ENCODE data around the gene AIFM2.
"Not testable (repeated sequence)": the region's sequence is repeated elsewhere in the genome, so short reads cannot be mapped to it uniquely, and the experiment has no call there.

AIFM2 gene

DNA sequence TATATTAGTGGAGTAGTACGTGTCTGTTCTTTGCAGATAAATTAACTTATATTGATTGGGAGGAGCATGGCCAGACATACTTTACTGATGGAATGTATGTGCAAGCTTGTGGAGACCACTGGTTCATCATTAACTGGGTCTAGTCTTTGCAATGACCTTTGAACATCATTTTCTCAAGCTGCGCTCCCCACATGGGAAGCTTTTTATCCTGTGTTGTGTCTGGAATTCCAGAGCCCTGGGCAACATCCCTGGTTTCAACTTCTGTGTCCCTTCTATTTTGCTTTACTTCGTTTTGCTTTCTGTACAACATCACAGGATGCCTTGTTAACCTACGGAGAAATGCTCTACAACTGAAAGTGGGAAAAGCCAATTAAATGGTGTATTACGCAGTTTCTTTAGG, 41.7 kb downstream of the AIFM2 start:
- no peak for DNase-seq (ENCODE audit: low spot score)

DNA sequence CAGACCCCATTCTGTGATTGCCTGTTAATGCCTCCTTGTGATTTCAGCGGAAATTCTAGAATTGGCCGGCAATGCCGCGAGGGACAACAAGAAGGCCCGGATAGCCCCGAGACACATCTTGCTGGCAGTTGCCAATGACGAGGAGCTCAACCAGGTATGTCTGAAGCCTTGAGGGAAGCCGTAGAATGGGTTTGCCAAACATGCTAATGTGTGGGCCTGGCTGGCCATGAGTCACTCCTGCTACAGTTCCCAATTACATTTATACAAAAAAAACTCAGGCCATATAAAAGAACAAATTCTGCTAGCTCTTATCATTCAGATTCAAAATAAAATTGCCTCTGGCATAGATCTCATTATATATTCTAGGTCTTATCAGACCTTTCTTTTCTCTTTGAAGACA, 42.6 kb downstream of the AIFM2 start:
- no peak for DNase-seq (ENCODE audit: low spot score)

DNA sequence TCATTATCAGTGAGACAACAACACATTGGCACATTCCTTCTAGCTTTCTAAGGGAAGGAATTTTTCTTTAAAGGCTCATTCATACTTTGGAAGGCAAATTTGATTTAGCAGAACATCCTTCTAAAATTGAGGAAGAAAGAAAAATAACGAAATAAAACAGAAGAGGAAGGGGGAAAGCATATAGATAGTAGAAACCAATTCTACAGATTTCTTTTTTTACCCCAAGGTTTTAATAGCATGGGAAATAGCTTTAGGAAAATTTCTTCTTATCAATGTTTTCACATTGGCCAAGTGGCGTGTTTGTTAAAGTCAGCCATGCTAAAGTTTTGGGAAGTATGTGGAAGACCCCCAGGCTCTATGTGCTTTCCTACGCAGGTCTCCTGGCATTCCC, 44.3 kb downstream of the AIFM2 start:
- DNase-seq (ENCODE audit: low spot score): no peak

DNA sequence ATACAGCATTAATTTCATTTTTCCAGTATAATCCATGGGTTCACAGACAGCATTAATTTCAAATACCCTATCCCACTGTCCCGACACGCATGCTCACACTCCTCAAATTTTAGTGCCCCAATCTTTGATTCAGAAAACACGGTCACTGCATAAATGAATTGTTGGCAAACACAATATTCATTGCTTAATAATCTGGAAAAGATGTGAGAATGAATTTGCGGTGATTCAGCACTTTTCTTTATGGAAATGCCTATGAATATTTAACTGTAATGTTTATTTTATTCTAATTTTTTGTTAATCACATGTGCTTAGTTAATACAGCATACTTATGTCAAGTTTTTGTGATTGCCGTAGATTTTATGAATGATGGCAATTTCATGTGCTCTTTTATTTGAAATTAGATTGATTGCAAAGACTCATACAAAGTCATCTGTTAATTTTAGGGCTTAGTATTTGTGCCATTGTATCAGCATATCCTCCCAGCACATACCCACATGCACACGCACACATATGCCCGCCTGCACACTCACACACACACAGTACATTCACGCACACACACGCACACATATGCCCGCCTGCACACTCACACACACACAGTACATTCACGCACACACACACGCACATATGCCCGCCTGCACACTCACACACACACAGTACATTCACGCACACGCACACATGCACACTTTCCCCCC, 44.9 kb downstream of the AIFM2 start:
- no peak for DNase-seq (ENCODE audit: low spot score)

DNA sequence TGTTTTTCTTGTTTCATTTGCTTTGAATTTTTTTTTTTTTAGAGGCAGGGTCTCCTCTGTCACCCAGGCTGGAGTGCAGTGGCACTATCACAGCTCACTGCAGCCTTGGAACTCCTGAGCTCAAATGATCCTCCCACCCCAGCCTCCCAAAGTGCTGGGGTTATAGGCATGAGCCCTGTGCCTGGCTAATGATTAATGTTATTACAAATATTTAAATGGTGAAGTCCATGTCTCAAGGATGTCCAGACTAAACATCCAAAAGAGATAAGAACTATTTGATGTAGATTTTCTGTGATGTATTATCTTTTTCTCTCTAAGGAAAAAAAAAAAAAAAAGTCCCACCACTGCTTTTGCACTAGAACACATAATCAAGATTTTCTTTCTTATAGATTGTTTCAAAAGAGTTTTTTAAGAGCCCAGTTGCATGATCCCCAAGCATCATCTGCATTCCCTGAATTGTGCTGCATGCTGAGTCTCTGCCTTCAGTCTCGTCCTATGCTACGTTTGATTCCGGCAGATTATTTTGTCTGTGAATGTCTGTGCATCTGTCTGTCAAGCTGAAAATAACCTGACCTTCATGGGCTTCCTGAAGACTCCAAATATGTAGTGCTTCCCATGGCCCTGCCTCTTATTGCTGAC, 46.5 kb downstream of the AIFM2 start:
- no peak for DNase-seq (ENCODE audit: low spot score)

DNA sequence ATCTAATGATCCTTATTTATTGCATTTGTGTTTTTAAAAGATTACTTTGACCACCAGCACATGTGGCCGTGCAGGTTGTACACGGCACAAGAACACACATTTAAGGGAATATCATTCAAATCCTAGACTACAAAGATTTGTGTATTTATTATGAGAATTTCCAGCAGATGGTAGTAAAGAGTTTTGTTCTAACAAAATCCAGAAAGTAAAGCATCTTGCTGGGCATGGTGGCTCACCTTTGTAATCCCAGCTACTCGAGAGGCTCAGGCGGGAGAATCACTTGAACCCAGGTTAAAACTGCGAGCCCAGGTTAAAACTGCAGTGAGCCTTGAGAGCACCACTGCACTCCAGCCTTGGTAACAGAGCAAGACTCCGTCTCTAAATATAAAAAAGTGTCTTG, 48.4 kb downstream of the AIFM2 start:
- DNase-seq (ENCODE audit: low spot score): no peak

DNA sequence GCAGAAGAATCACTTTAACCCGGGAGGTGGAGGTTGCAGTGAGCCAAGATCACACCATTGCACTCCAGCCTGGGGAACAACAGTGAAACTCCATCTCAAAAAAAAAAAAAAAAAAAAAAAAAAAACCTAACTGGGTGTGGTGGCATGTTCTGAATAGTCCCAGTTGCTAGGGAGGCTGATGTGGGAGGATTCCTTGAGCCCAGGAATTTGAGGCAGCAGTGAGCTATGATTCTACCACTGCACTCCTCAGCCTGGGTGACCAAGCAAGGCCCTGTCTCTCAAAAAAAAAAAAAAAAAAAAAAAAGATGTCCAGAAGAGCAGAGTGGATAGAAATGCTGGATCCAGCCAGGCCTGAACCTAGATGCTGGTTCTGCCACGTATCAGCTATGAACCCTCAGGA, 51.8 kb downstream of the AIFM2 start:
- DNase-seq (ENCODE audit: low spot score): not testable (repeated sequence)

DNA sequence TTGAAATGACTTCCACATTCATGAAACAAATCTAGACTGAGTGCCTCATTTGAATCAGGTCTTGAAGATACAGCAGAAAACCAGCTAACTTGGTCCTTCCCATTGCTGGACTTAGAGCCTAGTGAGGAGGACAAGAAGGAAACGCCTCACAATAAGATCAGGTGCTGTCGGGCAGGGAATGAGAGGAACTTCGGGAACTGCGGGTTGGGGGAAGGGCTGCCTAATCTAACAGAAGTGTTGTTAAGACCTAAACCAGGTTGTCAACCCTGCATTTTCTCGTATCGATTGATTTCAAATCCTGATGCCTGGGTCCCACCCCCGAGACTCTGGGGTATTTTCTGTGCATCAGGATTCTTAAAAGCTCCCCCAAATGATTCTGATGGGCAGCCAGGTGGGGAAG, 53.7 kb downstream of the AIFM2 start:
- no peak for DNase-seq (ENCODE audit: low spot score)

DNA sequence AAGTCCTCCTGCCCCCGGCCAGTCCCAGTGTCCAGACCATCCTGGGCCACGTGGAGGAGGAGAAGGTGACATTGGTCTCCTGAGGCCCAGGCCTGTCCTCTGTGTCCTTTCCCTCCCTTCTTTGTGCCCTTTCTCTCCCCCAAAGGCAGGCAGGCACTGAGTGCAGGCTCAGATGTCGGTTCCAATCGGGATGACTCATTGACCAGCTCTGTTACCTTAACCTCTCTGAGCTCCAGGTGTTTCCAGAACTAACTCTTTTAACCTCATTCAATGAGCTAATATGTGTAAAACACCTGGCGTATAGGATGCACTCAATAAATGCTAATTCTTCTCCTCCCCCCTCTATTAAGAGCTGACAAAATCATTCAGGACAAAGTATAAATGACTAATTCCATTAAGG, 54.3 kb downstream of the AIFM2 start:
- DNase-seq (ENCODE audit: low spot score): no peak

DNA sequence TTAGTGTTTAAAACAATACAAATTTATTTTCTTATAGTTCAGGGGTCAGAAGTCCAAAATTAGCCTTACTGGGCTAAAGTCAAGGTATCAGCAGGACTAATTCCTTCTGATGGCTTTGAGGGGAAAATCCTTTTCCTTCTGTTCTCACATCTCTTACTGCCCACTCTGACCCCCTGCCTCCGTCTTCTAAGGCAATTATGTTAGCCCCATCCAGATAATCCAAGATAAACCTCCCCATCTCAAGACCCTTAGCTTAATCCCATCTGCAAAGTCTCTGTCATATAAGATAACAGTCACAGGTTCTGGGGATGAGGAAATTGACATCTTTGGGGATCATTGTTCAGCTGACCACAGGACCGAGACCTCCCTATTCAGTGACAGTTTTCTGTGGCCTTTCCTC, 57.7 kb downstream of the AIFM2 start:
- DNase-seq (ENCODE audit: low spot score): no peak

DNA sequence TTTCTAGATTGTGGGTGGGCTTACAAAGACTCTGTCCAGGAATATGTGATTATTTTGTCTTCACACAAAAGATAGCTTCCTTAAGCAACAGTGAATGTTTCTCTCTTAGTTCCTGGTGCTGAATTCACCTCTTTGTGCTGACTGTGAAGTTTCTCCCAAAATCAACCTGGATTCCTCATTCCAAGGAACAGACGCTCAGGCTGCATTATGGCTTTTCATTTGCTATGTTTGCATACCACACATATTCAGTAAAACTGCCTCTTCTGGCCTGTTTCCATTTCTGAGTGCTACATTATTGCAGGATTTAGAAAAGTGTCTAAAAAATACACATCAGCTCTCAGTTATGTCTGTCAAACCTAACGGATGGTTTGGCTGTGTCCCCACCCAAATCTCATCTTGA, 58.5 kb downstream of the AIFM2 start:
- DNase-seq (ENCODE audit: low spot score): no peak

DNA sequence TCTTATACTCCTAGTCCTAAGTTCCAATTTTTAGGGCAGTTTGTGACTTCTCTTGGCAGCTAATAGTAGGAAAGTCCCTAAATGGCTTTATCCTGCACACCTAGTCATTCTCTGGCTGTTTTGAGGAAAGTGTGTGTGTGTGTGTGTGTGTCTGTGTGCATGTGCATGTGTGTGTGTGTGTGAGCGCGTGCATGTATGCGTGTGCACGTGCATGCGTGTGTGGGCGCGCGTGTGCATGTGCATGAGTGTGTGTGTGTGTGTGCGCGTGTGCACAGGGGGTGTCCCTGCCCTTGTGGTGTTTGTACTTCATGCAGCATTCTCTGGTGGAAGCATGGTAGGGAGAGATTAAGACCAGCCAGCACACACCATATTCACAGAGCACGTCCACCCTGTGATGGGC, 61.8 kb downstream of the AIFM2 start:
- no peak for DNase-seq (ENCODE audit: low spot score)

DNA sequence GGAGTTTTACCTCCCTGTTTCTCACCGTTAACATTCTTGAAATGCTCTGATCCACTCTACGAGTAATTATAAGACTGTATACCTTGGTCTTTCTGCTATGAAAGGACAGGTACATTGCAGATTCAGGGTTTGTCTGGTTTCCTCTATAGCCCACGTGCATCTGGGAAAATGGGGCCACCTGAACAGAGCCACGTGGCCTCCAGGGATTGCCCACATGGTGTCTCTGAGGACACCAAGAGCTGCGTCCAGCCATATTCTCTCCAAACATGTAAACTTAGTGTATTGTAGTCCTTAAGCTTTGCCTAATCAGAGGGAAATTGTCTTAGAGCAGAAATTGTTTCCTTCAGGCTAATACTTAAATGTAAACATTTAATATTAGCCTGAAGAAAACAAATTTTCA, 63.3 kb downstream of the AIFM2 start:
- DNase-seq (ENCODE audit: low spot score): no peak

DNA sequence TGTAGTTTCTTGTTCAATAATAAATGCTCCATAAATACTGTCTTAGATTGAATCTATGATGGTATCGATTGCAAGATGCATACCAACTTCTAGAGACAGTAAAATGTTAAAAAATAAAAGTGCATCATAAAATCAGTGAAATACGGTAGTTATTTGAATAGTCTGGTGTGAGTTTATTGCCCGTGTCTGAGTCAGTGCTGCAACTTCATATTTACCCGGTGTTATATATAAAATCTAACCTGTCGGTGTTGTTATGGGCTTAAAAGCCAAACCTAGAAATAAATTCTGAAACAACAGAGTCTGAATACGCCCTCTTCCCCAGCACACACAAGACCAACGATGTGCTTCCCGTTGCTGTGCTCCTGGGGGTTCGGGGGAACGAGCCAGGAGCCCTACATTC, 63.7 kb downstream of the AIFM2 start:
- DNase-seq (ENCODE audit: low spot score): no peak

DNA sequence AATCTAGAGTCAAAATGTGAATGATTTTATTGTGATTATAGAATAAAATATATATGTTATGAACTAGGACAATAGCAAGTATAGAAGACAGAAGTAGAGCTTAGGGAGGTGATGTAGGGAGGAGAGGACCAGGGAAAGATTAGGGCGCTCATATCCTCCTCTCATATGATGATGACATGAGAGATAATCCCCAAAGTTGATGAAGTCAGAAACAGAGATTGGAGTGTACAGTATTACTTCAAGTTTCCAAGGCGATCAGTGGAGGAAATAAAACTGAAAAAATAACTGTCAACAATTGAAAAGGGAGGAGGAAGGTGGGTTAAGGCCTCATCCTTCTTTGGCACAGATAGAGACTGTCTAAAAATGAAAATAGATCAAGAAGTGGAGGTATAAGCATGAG, 65.0 kb downstream of the AIFM2 start:
- no peak for DNase-seq (ENCODE audit: low spot score)

DNA sequence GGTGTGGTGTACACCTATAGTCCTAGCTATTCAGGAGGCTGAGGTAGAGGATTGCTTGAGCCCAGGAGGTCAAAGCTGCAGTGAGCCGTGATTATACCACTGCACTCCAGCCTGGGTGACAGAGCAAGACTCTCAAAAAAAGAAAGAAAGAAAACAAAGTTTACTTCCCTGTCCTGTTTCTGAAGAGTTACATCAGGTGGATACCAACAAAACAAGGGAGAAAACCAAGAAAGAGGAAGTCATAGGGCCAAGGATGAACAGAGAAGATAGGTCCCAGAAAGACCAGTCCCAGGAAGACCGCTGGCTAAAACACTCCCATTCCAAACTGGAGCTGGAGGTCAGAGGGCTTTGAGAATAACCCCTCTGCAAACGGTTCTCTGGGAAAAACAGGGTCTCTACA, 66.4 kb downstream of the AIFM2 start:
- no peak for DNase-seq (ENCODE audit: low spot score)

DNA sequence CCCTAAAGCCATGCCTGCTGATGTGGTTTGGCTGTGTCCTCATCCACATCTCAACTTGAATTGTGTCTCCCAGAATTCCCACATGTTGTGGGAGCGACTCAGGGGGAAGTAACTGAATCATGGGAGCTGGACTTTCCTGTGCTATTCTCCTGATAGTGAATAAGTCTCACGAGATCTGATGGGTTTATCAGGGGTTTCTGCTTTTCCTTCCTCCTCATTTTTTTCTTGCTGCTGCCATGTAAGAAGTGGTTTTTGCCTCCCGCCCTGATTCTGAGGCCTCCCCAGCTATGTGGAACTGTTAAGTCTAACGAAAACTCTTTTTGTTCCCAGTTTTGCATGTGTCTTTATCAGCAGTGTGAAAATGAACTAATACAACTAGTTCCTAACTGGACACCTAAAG, 68.1 kb downstream of the AIFM2 start:
- no peak for DNase-seq (ENCODE audit: low spot score)

DNA sequence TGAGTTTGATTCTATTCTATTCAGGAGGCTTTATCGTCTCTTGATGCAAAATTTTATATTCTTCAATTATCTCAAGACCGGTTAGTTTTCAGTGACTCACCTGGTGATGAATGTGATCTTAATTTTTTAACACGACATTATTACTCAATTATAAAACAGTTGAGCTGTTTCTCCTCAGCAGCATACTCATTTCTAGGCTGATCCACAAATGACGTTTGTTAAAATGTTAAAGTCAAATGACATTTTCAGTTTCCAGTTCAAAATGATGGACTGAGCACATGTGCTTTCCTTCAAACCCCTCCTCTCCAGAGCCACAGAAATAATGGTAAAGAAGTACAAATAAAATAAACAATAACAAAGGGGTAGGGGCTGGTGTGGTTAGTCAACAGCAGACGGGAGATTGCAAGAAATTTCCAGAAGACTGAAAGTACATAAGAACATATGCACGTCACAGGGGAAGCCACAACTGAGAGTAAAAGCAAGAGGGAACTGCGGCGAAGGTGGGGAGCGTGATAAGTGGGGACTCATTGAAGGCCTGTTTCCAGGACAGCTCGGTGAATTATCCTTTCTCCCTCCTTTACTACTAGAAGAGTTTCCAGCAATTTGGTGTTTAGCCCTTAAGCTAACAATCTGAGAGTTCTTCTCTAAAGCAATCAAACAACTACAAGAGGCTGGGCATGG, 69.1 kb downstream of the AIFM2 start:
- no peak for DNase-seq (ENCODE audit: low spot score)
